Osteoblast (primary cell): Measurements from ENCODE around the gene MLKL. TPM values are rescaled to one million over a fixed set of nuclear protein-coding genes. Genes with fewer than 3 reads are reported as not detected.

Experiments used
- DNase-seq: peaks from one replicate; pipeline ENCODE4 v3.0.0; 2011; ENCODE audit warnings: low spot score, mixed read lengths; ENCODE audit not compliant: insufficient read length; ENCODE audit errors: missing footprints
- H2AFZ ChIP-seq: 2 replicates; pipeline ENCODE4 v1.6.0; 2011; ENCODE audit warnings: mild to moderate bottlenecking, low read length
- H3K27ac ChIP-seq: 2 replicates; pipeline ENCODE4 v1.5.1; 2011; ENCODE audit warnings: mild to moderate bottlenecking, low read depth, low read length, moderate library complexity
- H3K27me3 ChIP-seq: 2 replicates; pipeline ENCODE4 v1.6.0; 2012; ENCODE audit warnings: mild to moderate bottlenecking, control low read depth, inconsistent platforms, low read length, moderate library complexity; ENCODE audit not compliant: insufficient read depth
- H3K36me3 ChIP-seq: 2 replicates; pipeline ENCODE4 v1.5.1; 2011; ENCODE audit warnings: mild to moderate bottlenecking, low read length, control low read depth, moderate library complexity; ENCODE audit not compliant: insufficient read depth
- H3K4me1 ChIP-seq: 2 replicates; pipeline ENCODE4 v1.5.1; 2011; ENCODE audit warnings: mild to moderate bottlenecking, low read length, control low read depth, moderate library complexity; ENCODE audit not compliant: insufficient read depth
- H3K4me2 ChIP-seq: 2 replicates; pipeline ENCODE4 v1.6.0; 2011; ENCODE audit warnings: mild to moderate bottlenecking, low read length; ENCODE audit not compliant: insufficient read depth
- H3K4me3 ChIP-seq: fragments of 200-600 bp; sonication (generic); 3 replicates; pipeline ENCODE4 v1.5.1; 2012; ENCODE audit warnings: mild to moderate bottlenecking, low read length, inconsistent platforms; ENCODE audit not compliant: insufficient read depth
- H3K79me2 ChIP-seq: 2 replicates; pipeline ENCODE4 v1.6.0; 2012; ENCODE audit warnings: mild to moderate bottlenecking, low read length, control low read depth, inconsistent platforms; ENCODE audit not compliant: insufficient read depth
- H3K9me3 ChIP-seq: 2 replicates; pipeline ENCODE4 v1.5.1; 2011; ENCODE audit warnings: low read depth, low read length, control low read depth
- H4K20me1 ChIP-seq: 2 replicates; pipeline ENCODE4 v1.6.0; 2012; ENCODE audit warnings: mild to moderate bottlenecking, low read length, control low read depth; ENCODE audit not compliant: insufficient read depth
- CTCF ChIP-seq: IDR thresholded peaks from 2 replicates; pipeline ENCODE4 v1.5.1; 2011; ENCODE audit warnings: mild to moderate bottlenecking, low read depth, low read length, moderate library complexity; ENCODE audit errors: extremely low read depth
- total RNA-seq: library from RNA; depleted of rRNA; stranded (reverse); fragments of >200 nt; gene quantifications from 2 replicates; pipeline ENCODE4 v1.2.3, GENCODE V29; 2012

Gene MLKL
- total RNA-seq: 5.1 and 9.1 TPM in 2 replicates

- no peaks in the 10 kb centered on the region for H4K20me1 ChIP-seq
- H3K27me3 ChIP-seq: no peaks in the 10 kb centered on the region
- peak; percentile 81 for DNase-seq
- H3K36me3 ChIP-seq: no peaks in the 10 kb centered on the region
- TF ChIP-seq CTCF: no peak
- H3K9me3 ChIP-seq: no peaks in the 10 kb centered on the region
- peak within 1 kb of the TSS; percentile 86 for H3K27ac ChIP-seq
- peaks cover 27% of the 10 kb centered on the region for H3K4me1 ChIP-seq
- H3K4me2 ChIP-seq: peak within 1 kb of the TSS; percentile 87
- peak within 1 kb of the TSS; percentile 99 for H2AFZ ChIP-seq
- H3K79me2 ChIP-seq: peaks cover 22% of the 10 kb centered on the region
- peak within 1 kb of the TSS; percentile 97 for H3K4me3 ChIP-seq
Observed at GRCh38 chr16:74700438-74701225, at the start of gene MLKL. Gene MLKL (minus strand): TSS chr16:74700862. CDS start chr16:74695757, 5,105 bp downstream.

GRCh38 chr16:74749291-74750055 lies 48.8 kb upstream of the MLKL start:
- no peaks in the 10 kb centered on the region for H3K36me3 ChIP-seq
- H3K4me3 ChIP-seq: peak overlapping the region; percentile 34
- peaks cover 7% of the 10 kb centered on the region for H3K4me1 ChIP-seq
- H3K4me2 ChIP-seq: peak overlapping the region; percentile 51
- peak; percentile 87 for DNase-seq
- H3K27ac ChIP-seq: no peak overlapping the region
- no peaks in the 10 kb centered on the region for H4K20me1 ChIP-seq
- peak overlapping the region; percentile 39 for H2AFZ ChIP-seq
- no peak for TF ChIP-seq CTCF
- H3K79me2 ChIP-seq: no peaks in the 10 kb centered on the region
- H3K27me3 ChIP-seq: peaks cover 6% of the 10 kb centered on the region
- H3K9me3 ChIP-seq: no peaks in the 10 kb centered on the region

- H3K9me3 ChIP-seq: no peaks in the 10 kb centered on the region
- no peaks in the 10 kb centered on the region for H3K36me3 ChIP-seq
- no peak overlapping the region for H3K4me3 ChIP-seq
- H3K4me2 ChIP-seq: no peak overlapping the region
- TF ChIP-seq CTCF: no peak
- no peak overlapping the region for H3K27ac ChIP-seq
- H3K79me2 ChIP-seq: no peaks in the 10 kb centered on the region
- no peaks in the 10 kb centered on the region for H4K20me1 ChIP-seq
- H3K4me1 ChIP-seq: peaks cover 15% of the 10 kb centered on the region
- no peak overlapping the region for H2AFZ ChIP-seq
- peaks cover 6% of the 10 kb centered on the region for H3K27me3 ChIP-seq
- DNase-seq: no peak
Observed at GRCh38 chr16:74748616-74749026, 48.0 kb upstream of the MLKL start.
